ENCODE measurements around the gene PLEKHA7. TPM values are rescaled to one million over a fixed set of nuclear protein-coding genes. Genes with fewer than 3 reads are reported as not detected.

Gene PLEKHA7
- total and polyA plus RNA-seq, 8 donors: 12.8 to 82.3 (median 46.6) TPM

- 34 to 70% (median 58%) methylated on average over 6 of the region's 6 CpGs for WGBS, 5 donors
- Histone ChIP-seq H3K27me3 (peaks cover 0 to 29% (median 8%) of the 10 kb centered on the region in 3 donors), H3K9me3 (no peaks in the 10 kb centered on the region), H3K4me1 (peaks cover 0 to 50% (median 43%) of the 10 kb centered on the region in 4 donors), H3K4me3 (peak overlapping the region in 3 of 4 donors; percentile 69 to 95 (median 80)), H3K36me3 (no peaks in the 10 kb centered on the region), H3K27ac (peak overlapping the region; percentile 47 to 97 (median 88))
- no peak for DNase-seq
- intact Hi-C loops (cut with DNase I; ENCODE audit: low total_unique reads): no loop called here
- no peak for TF ChIP-seq EP300 (IDR thresholded peaks at IDR 0.05)
- TF ChIP-seq POLR2AphosphoS5 (IDR thresholded peaks at IDR 0.05): no peak
- TF ChIP-seq CTCF (IDR thresholded peaks at IDR 0.05): no peak
- no peak for TF ChIP-seq POLR2A (IDR thresholded peaks at IDR 0.05)
Measured at GRCh38 chr11:17012179-17012578, 2.0 kb downstream of the PLEKHA7 start.

GRCh38 chr11:17010851-17011420 lies 3.3 kb downstream of the PLEKHA7 start:
- 46 to 74% (median 59%) methylated on average over 7 to 8 of the region's 8 CpGs for WGBS, 5 donors
- no peak for DNase-seq
- H3K9me3 ChIP-seq: no peaks in the 10 kb centered on the region
- TF ChIP-seq POLR2AphosphoS5 (IDR thresholded peaks at IDR 0.05) (no peak), CTCF (IDR thresholded peaks at IDR 0.05) (no peak), EP300 (IDR thresholded peaks at IDR 0.05) (no peak)
- intact Hi-C loops (cut with DNase I; ENCODE audit: low total_unique reads): no loop called here
- peak overlapping the region in 1 of 4 donors; percentile 69 for H3K4me3 ChIP-seq
- no peaks in the 10 kb centered on the region for H3K36me3 ChIP-seq
- H3K27me3 ChIP-seq: peaks cover 0 to 26% (median 8%) of the 10 kb centered on the region in 3 donors
- H3K4me1 ChIP-seq: peaks cover 0 to 50% (median 43%) of the 10 kb centered on the region in 4 donors
- peak overlapping the region in 1 of 5 donors; percentile 97 for H3K27ac ChIP-seq

GRCh38 chr11:17008099-17008498 lies 6.1 kb downstream of the PLEKHA7 start:
- Histone ChIP-seq H3K4me1 (peaks cover 0 to 53% (median 39%) of the 10 kb centered on the region in 4 donors), H3K36me3 (no peaks in the 10 kb centered on the region), H3K9me3 (no peaks in the 10 kb centered on the region), H3K27me3 (peaks cover 0 to under 1% (median 0%) of the 10 kb centered on the region in 3 donors), H3K4me3 (no peak overlapping the region), H3K27ac (peak overlapping the region in 1 of 5 donors; percentile 10)
- DNase-seq: peak in 1 of 2 donors; percentile 71
- WGBS, 5 donors: 83 to 98% (median 95%) methylated on average over 3 of the region's 3 CpGs
- no peak for TF ChIP-seq POLR2AphosphoS5 (IDR thresholded peaks at IDR 0.05)
- intact Hi-C loops (cut with DNase I; ENCODE audit: low total_unique reads): no loop called here

GRCh38 chr11:17005646-17006045 lies 8.6 kb downstream of the PLEKHA7 start:
- Histone ChIP-seq H3K9me3 (no peaks in the 10 kb centered on the region), H3K4me3 (no peak overlapping the region), H3K4me1 (peaks cover 0 to 30% (median 29%) of the 10 kb centered on the region in 4 donors), H3K27ac (peak overlapping the region in 4 of 5 donors; percentile 1 to 80 (median 47)), H3K27me3 (no peaks in the 10 kb centered on the region), H3K36me3 (peaks cover 0 to 4% (median 0%) of the 10 kb centered on the region in 4 donors)
- 6 to 13% (median 10%) methylated on average over 3 of the region's 3 CpGs for WGBS, 5 donors
- peak in 1 of 2 donors; percentile 38 for DNase-seq
- intact Hi-C loops (cut with DNase I; ENCODE audit: low total_unique reads): no loop called here
- TF ChIP-seq POLR2AphosphoS5 (IDR thresholded peaks at IDR 0.05): no peak
- TF ChIP-seq EP300 (IDR thresholded peaks at IDR 0.05): no peak
- TF ChIP-seq POLR2A (IDR thresholded peaks at IDR 0.05): no peak
- no peak for TF ChIP-seq CTCF (IDR thresholded peaks at IDR 0.05)
